Neuronal stem cell (in vitro differentiated cells): ENCODE data around the gene ANKRD39.
A peak's percentile ranks its signal among the peaks of the same experiment; 100 is the strongest.

Experiments
- DNase-seq: peaks from one replicate; pipeline ENCODE4 v3.0.0-alpha.2; 2013; ENCODE audit warnings: low spot score
- H2AFZ ChIP-seq: one replicate; pipeline ENCODE4 v1.6.1; 2013; ENCODE audit warnings: mild to moderate bottlenecking, low read length, inconsistent platforms
- H2AK5ac ChIP-seq: 2 replicates; pipeline ENCODE4 v1.6.1; 2013; ENCODE audit warnings: low read depth, mild to moderate bottlenecking, inconsistent platforms, low read length, moderate library complexity, mixed read lengths
- H2BK120ac ChIP-seq: 2 replicates; pipeline ENCODE4 v1.6.1; 2013; ENCODE audit warnings: low read depth, mild to moderate bottlenecking, inconsistent platforms, low read length, moderate library complexity, mixed read lengths
- H2BK12ac ChIP-seq: one replicate; pipeline ENCODE4 v1.6.1; 2013; ENCODE audit warnings: low read length, inconsistent platforms
- H2BK15ac ChIP-seq: 2 replicates; pipeline ENCODE4 v1.6.1; 2013; ENCODE audit warnings: mild to moderate bottlenecking, low read length, inconsistent platforms, mixed read lengths
- H2BK5ac ChIP-seq: one replicate; pipeline ENCODE4 v1.6.1; 2013; ENCODE audit warnings: inconsistent platforms, mild to moderate bottlenecking, low read length, moderate library complexity
- H3K14ac ChIP-seq: one replicate; pipeline ENCODE4 v1.6.1; 2013; ENCODE audit warnings: low read length, inconsistent platforms
- H3K18ac ChIP-seq: 2 replicates; pipeline ENCODE4 v1.6.1; 2013; ENCODE audit warnings: low read length, inconsistent platforms
- H3K23ac ChIP-seq: 2 replicates; pipeline ENCODE4 v1.6.1; 2013; ENCODE audit warnings: low read depth, mild to moderate bottlenecking, mixed read lengths, low read length, inconsistent platforms; ENCODE audit not compliant: poor library complexity
- H3K27ac ChIP-seq: replicated peaks from 3 replicates; pipeline ENCODE4 v1.5.1; 2013; ENCODE audit warnings: low read length, inconsistent platforms
- H3K27me3 ChIP-seq, 3 experiments: 2 replicates each; pipeline ENCODE4 v1.6.1; 2013; ENCODE audit warnings: low read length in 3 of 3, mild to moderate bottlenecking in 2 of 3, inconsistent platforms in 1 of 3, low read depth in 1 of 3, mixed read lengths in 1 of 3, moderate library complexity in 1 of 3; ENCODE audit not compliant: control insufficient read depth in 3 of 3, insufficient read depth in 3 of 3
- H3K36me3 ChIP-seq, 2 donors: replicated peaks in 1 of 2; 2 replicates each; pipeline ENCODE4 v1.6.1; 2013; ENCODE audit warnings: low read length in 2 of 2; ENCODE audit not compliant: control insufficient read depth in 2 of 2, insufficient read depth in 2 of 2
- H3K4ac ChIP-seq: 2 replicates; pipeline ENCODE4 v1.6.1; 2013; ENCODE audit warnings: inconsistent platforms, mild to moderate bottlenecking, low read length, moderate library complexity
- H3K4me1 ChIP-seq, 2 donors: 1 replicate in 1 of 2; 2 replicates in 1 of 2; pipeline ENCODE4 v1.6.1; 2013; ENCODE audit warnings: low read length in 2 of 2, low read depth in 1 of 2; ENCODE audit not compliant: control insufficient read depth in 2 of 2, insufficient read depth in 1 of 2
- H3K4me2 ChIP-seq: one replicate; pipeline ENCODE4 v1.6.1; 2013; ENCODE audit warnings: mild to moderate bottlenecking, low read length, inconsistent platforms; ENCODE audit not compliant: insufficient read depth, poor library complexity, severe bottlenecking
- H3K4me3 ChIP-seq, 2 donors: 2 replicates each; pipeline ENCODE4 v1.5.1; 2013; ENCODE audit warnings: low read length in 2 of 2, mild to moderate bottlenecking in 2 of 2, inconsistent platforms in 1 of 2, moderate library complexity in 1 of 2
- H3K79me1 ChIP-seq: one replicate; pipeline ENCODE4 v1.6.1; 2013; ENCODE audit warnings: low read depth, mild to moderate bottlenecking, inconsistent platforms, low read length, moderate library complexity
- H3K9ac ChIP-seq: one replicate; pipeline ENCODE4 v1.6.1; 2013; ENCODE audit warnings: mild to moderate bottlenecking, low read depth, low read length, inconsistent platforms; ENCODE audit not compliant: poor library complexity
- H3K9me3 ChIP-seq, 2 donors: replicated peaks in 1 of 2; 2 replicates each; pipeline versions ENCODE3 to v1.6.1; 2013; ENCODE audit warnings: low read length in 2 of 2, mild to moderate bottlenecking in 2 of 2, inconsistent platforms in 1 of 2, low read depth in 1 of 2, mixed read lengths in 1 of 2, moderate library complexity in 1 of 2; ENCODE audit not compliant: control insufficient read depth in 2 of 2, insufficient read depth in 1 of 2
- H4K8ac ChIP-seq: one replicate; pipeline ENCODE4 v1.6.1; 2013; ENCODE audit warnings: low read depth, mild to moderate bottlenecking, inconsistent platforms, low read length, moderate library complexity
- H4K91ac ChIP-seq: one replicate; pipeline ENCODE4 v1.6.1; 2013; ENCODE audit warnings: low read length, low read depth, mild to moderate bottlenecking, inconsistent platforms; ENCODE audit not compliant: poor library complexity
- WGBS, 2 donors: extraction: QIAGEN DNeasy Blood & Tissue Kit; methylation state at CpG; one replicate each; pipeline ENCODE4 v1.1.7; 2013; ENCODE audit warnings: missing lambda C conversion rate in 2 of 2, mixed read lengths in 1 of 2; ENCODE audit not compliant: insufficient read length in 2 of 2, insufficient replicate concordance in 1 of 2; ENCODE audit errors: extremely low coverage in 2 of 2; 5-methylcytosine and 5-hydroxymethylcytosine counted together

Gene ANKRD39

DNA sequence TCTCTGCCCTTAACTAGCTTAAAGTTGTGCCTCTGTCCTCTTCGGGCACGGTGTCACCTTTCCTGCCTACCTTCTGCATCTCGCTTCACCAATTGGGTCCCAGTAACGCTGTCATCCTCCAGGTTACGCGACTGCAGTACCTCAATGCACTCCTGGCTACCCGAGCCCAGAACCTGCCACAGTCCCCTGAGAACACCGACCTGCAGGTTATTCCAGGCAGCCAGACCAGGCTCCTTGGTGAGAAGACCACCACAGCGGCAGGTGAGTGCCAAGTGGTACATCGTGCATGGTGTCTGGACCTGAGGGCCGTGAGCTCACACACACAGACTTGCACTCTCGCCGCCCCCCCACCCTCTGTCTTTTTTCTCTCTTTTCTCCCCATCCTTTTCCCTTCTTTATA is 28.9 kb downstream of the ANKRD39 start:
- Histone ChIP-seq H3K14ac (no peak overlapping the region), H2BK5ac (no peak overlapping the region), H3K18ac (no peak overlapping the region), H3K4me2 (no peak overlapping the region), H3K9me3 (no peaks in the 10 kb centered on the region), H3K4me1 (peaks cover 4 to 16% of the 10 kb centered on the region in 2 donors), H3K23ac (no peak overlapping the region), H4K8ac (no peak overlapping the region), H3K27me3 (no peaks in the 10 kb centered on the region), H3K4ac (no peak overlapping the region), H3K27ac (no peak overlapping the region), H3K9ac (no peak overlapping the region), H2AFZ (no peak overlapping the region), H3K36me3 (peaks cover 46 to 96% of the 10 kb centered on the region in 2 donors), H4K91ac (no peak overlapping the region), H2BK120ac (no peak overlapping the region), H2BK15ac (no peak overlapping the region), H2AK5ac (no peak overlapping the region), H3K4me3 (peak overlapping the region in 1 of 2 donors; percentile 13), H3K79me1 (peaks cover 5% of the 10 kb centered on the region), H2BK12ac (no peak overlapping the region)
- no CpG with 5 or more reads among the region's 13 CpGs for WGBS, 2 donors
- no peak for DNase-seq

- Histone ChIP-seq H3K9me3 (no peaks in the 10 kb centered on the region), H2BK12ac (no peak overlapping the region), H3K18ac (no peak overlapping the region), H4K91ac (no peak overlapping the region), H3K23ac (peak overlapping the region; percentile 12), H3K36me3 (peaks cover 46 to 95% of the 10 kb centered on the region in 2 donors), H2AK5ac (no peak overlapping the region), H3K27ac (no peak overlapping the region), H2AFZ (no peak overlapping the region), H2BK5ac (no peak overlapping the region), H3K4ac (no peak overlapping the region), H4K8ac (no peak overlapping the region), H3K14ac (no peak overlapping the region), H3K4me1 (peaks cover 4 to 16% of the 10 kb centered on the region in 2 donors), H3K79me1 (peaks cover 5% of the 10 kb centered on the region), H3K9ac (no peak overlapping the region), H2BK120ac (no peak overlapping the region), H3K4me3 (peak overlapping the region in 1 of 2 donors; percentile 13), H3K4me2 (no peak overlapping the region), H3K27me3 (no peaks in the 10 kb centered on the region), H2BK15ac (no peak overlapping the region)
- DNase-seq = no peak
- WGBS, 2 donors = no CpG with 5 or more reads among the region's 14 CpGs
These were observed 29.4 kb downstream of the ANKRD39 start for GRCh38 chr2:96828436-96828835.

- Histone ChIP-seq H2BK12ac (no peak overlapping the region), H3K4ac (no peak overlapping the region), H3K4me2 (no peak overlapping the region), H3K4me1 (peaks cover 0 to 2% of the 10 kb centered on the region in 2 donors), H3K18ac (no peak overlapping the region), H2AK5ac (no peak overlapping the region), H3K9ac (no peak overlapping the region), H3K4me3 (no peak overlapping the region), H2BK120ac (peak overlapping the region; percentile 50), H4K91ac (no peak overlapping the region), H3K27me3 (no peaks in the 10 kb centered on the region), H2BK5ac (no peak overlapping the region), H4K8ac (no peak overlapping the region), H3K27ac (no peak overlapping the region), H2BK15ac (no peak overlapping the region), H3K14ac (no peak overlapping the region), H3K9me3 (no peaks in the 10 kb centered on the region), H3K36me3 (peaks cover 48 to 90% of the 10 kb centered on the region in 2 donors), H3K23ac (peak overlapping the region; percentile 18), H3K79me1 (peaks cover 9% of the 10 kb centered on the region), H2AFZ (no peak overlapping the region)
- no CpG with 5 or more reads among the region's 22 CpGs for WGBS, 2 donors
- no peak for DNase-seq
These were observed 31.1 kb downstream of the ANKRD39 start for GRCh38 chr2:96826546-96827278.

- no peak for DNase-seq
- no peak overlapping the region for H3K18ac ChIP-seq
- no CpG with 5 or more reads among the region's 14 CpGs for WGBS, 2 donors
These were observed 32.8 kb downstream of the ANKRD39 start for GRCh38 chr2:96825057-96825456.

More at GRCh38 chr2:96825057-96825456, 32.8 kb downstream of the ANKRD39 start:
- Histone ChIP-seq H4K91ac (no peak overlapping the region), H3K4me1 (peaks cover 0 to 11% of the 10 kb centered on the region in 2 donors), H2AK5ac (no peak overlapping the region), H3K9ac (no peak overlapping the region), H3K4me3 (no peak overlapping the region), H3K9me3 (no peaks in the 10 kb centered on the region), H3K79me1 (peaks cover 14% of the 10 kb centered on the region), H2BK15ac (no peak overlapping the region), H3K4me2 (no peak overlapping the region), H3K4ac (no peak overlapping the region), H3K14ac (no peak overlapping the region), H2AFZ (no peak overlapping the region), H3K27me3 (no peaks in the 10 kb centered on the region), H4K8ac (no peak overlapping the region), H3K36me3 (peaks cover 40 to 87% of the 10 kb centered on the region in 2 donors), H2BK5ac (no peak overlapping the region), H3K27ac (no peak overlapping the region), H3K23ac (no peak overlapping the region), H2BK12ac (no peak overlapping the region), H2BK120ac (no peak overlapping the region)
